Measurements from ENCODE around the gene FBXL3.

- no peak for TF ChIP-seq EZH2 (IDR thresholded peaks at IDR 0.05)
- peak; percentile 10 for TF ChIP-seq CTCF (IDR thresholded peaks at IDR 0.05)
- TF ChIP-seq EZH2phosphoT487 (IDR thresholded peaks at IDR 0.05): no peak
Observed at GRCh38 chr13:77056382-77056781, 29.4 kb upstream of the FBXL3 start.

Data from neural progenitor cell (in vitro differentiated cells).